T follicular helper cell (primary cell): ENCODE data around the gene ERGIC2.
A peak's percentile ranks its signal among the peaks of the same experiment; 100 is the strongest.
"Not testable (repeated sequence)": the region's sequence is repeated elsewhere in the genome, so short reads cannot be mapped to it uniquely, and the experiment has no call there.

Experiments used
- DNase-seq: peaks from one replicate; pipeline ENCODE4 v3.0.0-alpha.2; 2020; ENCODE audit warnings: low read depth
- total RNA-seq, 2 experiments: gene quantifications; one replicate each; lab custom pipeline; 2026; lab: John Stamatoyannopoulos, UW

Gene ERGIC2, protein sequence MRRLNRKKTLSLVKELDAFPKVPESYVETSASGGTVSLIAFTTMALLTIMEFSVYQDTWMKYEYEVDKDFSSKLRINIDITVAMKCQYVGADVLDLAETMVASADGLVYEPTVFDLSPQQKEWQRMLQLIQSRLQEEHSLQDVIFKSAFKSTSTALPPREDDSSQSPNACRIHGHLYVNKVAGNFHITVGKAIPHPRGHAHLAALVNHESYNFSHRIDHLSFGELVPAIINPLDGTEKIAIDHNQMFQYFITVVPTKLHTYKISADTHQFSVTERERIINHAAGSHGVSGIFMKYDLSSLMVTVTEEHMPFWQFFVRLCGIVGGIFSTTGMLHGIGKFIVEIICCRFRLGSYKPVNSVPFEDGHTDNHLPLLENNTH
- 84.8 to 115 reads per million in 2 experiments for total RNA-seq

DNA sequence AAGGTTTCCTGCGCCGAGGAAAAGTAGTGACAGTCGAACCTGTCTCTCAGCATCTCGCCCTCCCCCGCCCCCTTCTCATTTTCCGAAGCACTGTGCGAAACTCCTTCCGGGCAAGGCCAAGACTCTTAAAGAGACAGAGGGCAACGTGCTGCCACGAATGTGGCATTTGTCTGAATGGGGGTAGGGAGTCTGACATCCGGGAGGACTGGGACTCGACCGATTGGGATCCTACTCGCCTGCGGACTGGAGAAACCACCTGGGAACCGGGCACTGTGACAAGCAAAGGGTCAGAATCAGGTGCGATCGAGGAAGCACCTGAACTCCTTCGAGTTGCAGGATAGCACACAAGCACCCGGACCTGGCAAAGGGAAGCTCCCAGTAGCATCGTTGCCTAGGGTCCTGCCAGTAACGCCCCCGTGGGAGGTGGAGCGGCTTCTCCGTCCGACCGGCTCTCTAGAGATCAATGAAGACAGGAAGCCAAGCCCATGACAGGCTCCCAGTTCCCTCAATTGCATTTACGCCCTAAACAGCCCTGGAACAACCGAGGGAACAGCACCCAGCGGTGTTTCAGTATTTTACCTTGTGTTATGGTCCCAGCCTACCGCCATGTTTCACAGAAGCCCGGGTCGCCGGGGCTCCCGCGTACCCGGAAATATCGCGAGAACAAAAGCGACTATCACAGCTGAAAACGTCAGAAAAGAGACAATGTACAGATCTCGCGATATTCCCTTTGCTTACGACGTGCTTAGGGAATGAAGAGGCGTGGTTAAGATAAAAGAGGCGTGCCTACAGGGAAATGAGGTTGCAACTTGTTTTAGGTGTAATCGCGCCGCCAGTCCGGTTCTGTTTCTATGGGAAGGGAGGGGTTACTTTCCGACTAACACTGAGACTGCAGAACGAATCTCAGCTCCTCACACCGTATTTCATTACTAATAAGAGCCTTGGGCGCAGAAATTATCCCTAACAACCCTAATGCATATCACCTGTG, at the start of gene ERGIC2:
Gene ERGIC2, minus strand, starts transcription at position 637 of the 988 bp plus-strand sequence. CDS start 9,539 bp downstream, outside the sequence.
- DNase-seq: peak; percentile 89

DNA sequence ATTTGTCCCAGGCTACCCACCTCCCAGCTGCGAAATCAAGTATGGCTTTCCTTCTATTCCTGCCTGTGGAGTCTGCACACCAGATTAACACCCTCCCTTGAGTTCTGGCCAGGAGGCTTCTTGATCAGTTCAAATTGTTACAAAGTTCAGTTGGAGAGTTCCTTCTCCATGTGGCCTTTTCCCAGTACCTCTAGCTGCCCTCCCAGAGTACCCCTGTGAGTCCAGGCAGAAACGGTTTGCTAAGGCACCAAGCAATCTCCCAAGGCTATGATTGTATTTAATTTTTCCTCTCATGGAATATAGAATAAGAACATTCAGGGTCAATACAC, 49.7 kb upstream of the ERGIC2 start:
- no peak for DNase-seq

DNA sequence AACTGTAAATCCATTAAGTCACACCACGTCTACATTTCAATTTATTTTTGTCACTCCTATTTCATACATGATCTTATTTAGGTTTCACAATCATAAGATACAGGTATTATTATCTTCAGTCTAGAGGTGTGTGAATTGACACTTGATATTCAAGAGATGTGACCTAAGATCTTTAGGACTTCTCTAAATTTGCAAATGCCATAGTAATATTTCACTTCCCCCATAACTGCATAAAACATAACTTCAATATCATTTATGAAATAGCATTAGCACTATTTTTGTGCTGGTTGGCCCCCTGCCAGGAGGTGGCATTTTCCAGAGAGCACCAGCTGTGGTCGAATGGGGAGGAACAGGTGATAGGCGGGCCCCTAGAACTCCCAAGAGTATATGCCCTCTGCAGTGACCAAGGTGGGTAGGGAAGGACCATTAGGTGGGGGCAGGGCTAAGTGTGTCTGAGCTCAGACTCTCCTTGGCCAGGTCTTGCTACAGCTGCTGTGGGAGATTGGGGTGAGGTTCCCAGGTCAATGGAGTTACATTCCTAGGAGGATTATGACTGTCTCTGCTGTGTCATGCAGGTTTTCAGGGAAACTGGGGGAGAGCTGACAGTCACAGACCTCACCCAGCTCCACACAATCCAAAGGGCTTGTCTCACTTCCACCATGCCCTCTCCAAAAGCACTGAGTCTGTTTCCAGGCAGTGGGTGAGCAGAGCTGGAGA, 49.2 kb upstream of the ERGIC2 start:
- DNase-seq: no peak

DNA sequence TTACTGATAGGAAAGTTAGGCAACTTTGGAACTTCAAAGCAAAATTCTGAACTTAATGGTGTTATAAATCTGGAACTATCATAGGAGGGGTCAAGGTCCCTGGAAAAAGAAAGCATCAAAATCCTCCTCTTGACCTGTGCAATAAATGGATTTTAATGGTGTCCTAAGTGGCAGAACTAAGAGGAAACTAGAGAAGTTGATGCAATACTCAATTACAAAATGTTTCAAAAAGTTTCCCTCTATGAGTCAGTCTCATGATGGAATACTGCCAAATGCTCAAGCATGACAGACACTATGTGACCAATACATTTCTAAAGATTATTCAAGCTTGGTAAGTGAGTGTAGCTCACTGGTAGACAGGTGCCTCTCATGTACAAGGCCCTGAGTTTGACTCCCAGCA, 47.7 kb upstream of the ERGIC2 start:
- no peak for DNase-seq

DNA sequence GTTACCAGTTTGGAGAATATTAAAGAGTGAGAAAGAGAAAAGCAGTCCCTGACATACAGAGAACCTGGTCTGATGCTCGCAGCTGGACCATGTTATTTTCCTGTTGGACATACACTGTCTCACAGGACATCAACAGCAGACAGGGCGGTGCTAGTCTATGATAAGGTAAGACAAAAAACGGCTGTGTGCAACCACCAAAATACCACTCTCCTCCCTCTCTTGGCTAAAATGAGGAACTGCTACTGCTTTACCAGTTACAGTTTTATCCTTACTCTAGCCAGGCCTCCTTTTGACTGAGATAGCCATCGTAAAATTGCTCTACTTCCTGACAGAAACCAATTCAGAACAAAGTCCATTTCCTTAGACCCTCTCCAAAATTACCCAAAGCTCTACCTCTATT, 47.0 kb upstream of the ERGIC2 start:
- DNase-seq: no peak

DNA sequence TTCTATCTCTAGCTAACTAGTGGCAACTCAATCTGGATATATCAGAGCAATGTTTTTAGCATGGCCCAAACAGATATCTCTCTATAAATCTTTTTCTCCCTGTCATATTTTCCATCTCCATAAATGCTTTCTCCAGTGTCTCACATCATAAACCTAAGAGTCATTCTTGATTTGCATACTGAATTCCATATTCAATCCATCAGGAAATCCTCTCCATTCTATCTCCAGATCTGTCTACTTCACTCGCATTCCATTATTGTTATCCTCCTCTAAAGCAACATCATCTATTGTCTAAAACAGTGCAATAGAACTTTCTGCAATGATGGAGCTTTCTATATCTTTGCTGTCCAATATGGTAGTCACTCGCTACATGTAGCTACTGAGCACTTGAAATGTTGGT, 45.5 kb upstream of the ERGIC2 start:
- no peak for DNase-seq

DNA sequence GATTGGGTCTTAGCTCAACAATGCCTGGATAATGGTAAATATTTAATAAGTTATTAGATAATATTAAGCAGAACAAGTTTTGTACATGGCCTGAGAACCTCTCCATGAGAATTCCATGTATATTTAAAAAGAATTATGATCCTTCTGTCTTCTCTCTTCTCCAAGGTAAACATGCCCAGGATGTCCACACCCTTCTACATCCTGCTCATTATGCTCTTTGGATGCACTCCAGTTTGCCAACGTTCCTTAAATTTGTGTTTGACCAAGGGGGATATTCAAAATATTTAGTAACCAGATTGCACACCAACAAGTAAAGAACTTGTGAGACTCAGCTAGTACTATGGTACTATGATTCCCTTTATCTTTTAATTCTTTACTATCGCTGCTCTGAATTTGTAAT, 44.8 kb upstream of the ERGIC2 start:
- no peak for DNase-seq

DNA sequence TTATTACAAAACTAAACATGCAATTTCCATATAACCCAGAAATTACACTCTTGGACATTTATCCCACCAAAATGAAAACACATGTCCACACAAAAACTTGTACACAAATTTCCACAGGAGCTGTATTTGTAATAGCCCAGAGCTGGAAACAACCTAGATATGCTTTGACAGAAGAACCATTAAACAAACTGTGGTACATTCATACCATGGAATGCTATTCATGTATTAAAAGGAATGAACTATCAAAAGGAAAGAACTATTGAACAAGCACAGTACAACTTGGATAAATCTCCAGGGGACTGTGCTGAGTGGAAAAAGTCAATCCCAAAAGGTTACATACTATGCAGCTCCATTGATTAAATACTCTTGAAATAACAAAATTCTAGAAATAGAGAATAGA, 35.8 kb upstream of the ERGIC2 start:
- DNase-seq: no peak

DNA sequence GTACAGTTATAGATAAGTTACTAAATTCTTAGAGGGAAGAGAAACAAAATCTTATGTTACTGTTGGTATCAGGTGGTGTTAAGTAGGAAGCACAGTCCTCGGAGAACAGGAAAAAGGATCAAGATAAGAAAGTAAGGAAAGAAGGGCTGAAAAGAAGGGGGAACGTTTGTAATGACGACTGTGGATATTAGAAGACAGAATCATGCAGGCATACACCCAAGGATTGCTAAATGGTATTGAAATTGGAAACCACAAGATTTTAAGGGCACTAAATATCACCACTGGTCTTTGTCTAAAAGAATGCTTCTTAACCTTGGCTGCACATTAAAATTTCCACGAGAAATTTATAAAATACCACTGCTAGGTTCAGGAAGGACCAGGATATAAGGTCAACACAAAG, 34.1 kb upstream of the ERGIC2 start:
- DNase-seq: no peak

DNA sequence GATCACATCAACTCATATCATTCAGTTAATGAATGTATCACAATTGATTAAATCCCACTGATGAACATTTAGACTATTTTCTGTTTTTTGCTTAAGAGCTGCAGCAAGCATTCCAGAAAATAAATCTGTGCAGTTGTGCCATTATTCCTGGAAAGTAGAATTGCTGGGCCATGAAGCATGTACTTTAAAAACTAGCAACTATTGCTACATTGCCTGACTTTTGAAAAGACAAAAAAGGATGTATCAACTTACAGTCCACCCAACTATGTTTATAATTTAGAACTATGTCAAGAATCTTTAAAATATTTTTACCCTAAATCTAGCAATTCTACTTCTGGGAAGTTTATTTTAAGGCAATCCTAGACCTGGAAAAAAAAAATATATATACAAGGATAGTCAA, 33.4 kb upstream of the ERGIC2 start:
- DNase-seq: no peak

DNA sequence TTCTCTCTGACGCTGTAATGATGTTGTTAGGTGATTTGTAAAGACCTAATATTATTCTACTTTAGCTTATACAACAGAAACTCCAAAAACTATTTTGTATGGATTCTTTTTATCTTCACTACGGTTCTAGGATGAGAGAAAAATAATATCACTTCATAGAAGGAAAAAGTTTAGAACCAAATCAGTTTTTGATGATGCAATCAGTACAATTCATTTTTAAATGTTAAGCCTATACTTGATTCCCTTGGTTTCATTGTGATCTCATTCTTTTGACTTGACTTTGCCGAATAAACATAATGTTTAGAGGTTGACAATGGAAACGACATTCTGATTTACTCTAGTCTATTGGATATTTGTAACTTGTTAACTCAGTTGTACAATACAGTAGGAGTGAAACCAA, 24.6 kb upstream of the ERGIC2 start:
- no peak for DNase-seq

DNA sequence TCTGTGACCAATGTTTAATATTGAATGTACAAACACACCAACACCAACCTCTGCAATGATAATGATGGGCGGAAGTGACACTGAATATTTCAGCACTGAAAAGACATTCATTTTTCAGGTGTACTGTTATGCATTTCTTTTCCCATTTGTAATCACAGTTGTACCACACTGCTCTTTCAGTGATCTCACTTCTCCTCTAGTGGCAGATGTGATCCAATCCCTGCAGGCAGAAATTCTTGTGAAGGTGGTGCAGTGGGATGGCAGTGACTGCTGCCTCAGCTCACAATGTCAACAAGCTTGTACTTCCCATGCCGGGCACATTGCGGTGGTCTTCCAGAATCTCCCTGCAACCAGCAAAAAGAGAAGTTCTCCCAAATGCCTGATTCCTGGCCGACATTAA, 23.0 kb upstream of the ERGIC2 start:
- DNase-seq: no peak

DNA sequence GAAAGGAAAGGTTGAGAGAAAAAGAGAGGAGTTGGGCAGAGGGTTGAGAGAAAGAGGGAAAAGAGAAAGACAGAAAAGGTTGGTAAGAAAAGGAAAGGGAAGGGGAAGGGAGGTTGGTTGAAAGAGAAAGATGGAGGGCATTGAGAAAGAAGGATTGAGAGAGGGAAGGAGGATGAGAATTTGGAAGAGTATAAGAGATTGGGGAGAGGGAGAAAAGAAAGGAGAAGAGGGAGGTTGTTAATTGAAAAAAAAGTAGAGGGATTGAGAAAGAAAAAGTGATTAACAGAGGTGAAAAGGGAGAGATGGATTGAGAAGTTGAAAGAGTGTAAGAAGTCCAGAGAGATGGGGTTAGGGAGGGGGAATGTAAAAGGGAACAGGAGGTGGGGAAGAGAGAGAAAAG, 21.5 kb upstream of the ERGIC2 start:
- DNase-seq: no peak

DNA sequence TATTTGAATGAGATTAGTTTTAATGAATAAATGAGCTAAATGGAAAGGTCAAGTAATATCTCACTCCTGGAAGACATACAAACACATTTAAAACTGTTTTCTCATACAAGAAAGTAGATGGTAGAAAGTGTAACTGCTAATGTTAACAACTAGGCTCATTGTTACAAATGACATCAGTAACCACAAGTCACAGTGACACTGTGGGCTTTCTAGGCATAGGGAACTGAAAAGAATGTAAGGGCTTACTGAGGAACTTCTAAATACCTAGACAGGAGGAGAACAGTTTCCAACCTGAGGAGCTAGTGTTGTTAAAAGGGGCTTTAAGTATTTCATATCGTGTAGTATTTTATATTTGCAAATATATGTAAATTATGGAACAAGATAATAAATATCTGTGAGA, 17.5 kb upstream of the ERGIC2 start:
- no peak for DNase-seq

DNA sequence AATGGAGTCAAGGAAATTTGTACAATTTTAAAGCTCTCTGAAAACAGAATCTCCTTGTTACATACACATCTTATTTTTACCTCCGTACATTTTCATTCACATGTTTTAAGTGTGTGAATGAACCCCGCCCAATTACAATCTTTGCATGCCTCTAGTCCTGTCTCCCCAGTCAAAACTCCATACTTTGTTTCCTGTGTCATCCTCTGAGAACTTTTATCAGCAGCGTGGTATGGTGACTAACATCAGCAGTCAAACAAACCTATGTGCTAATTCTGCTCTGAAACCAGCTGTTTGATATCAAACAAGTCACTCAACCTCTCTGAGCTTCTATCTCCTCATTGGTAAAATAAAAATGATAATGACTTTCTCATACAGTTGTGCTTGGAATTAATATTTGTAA, 15.8 kb upstream of the ERGIC2 start:
- no peak for DNase-seq

DNA sequence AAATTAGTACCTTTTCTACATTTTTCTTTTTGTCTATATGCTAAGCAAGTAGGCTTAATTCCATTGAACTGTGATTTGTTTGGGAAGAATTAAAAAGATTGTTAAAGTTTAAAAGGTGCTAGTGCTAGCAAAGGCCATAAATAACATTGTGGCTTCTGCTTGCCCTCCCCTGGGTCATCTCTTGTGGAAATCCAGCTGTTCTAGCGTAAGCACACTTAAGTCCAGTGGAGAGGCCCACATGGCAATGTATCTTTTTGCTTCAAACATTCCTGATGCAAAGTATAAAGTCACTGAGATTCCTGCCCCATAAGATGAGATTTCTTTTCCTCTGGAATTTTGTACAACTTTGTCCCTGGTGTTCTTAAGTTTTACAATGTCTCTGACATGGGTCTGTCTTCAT, 14.4 kb upstream of the ERGIC2 start:
- DNase-seq: no peak

DNA sequence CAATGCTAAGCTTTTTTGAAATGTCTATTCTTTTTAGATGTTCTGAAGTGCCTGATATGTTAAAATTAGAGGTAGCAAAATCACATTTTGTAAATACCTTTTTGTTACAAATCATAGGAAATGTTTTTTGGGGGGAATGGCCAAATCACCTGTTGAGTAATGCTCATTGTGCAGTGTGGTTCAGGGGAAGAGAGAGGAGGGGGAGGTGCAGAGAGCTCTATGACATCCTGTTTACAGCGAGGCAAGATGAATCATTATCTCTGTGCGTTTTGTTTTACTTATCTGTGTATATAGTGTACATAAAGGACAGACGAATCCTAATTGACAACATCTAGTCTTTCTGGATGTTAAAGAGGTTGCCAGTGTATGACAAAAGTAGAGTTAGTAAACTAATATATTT, 9.4 kb upstream of the ERGIC2 start:
- DNase-seq: not testable (repeated sequence)

DNA sequence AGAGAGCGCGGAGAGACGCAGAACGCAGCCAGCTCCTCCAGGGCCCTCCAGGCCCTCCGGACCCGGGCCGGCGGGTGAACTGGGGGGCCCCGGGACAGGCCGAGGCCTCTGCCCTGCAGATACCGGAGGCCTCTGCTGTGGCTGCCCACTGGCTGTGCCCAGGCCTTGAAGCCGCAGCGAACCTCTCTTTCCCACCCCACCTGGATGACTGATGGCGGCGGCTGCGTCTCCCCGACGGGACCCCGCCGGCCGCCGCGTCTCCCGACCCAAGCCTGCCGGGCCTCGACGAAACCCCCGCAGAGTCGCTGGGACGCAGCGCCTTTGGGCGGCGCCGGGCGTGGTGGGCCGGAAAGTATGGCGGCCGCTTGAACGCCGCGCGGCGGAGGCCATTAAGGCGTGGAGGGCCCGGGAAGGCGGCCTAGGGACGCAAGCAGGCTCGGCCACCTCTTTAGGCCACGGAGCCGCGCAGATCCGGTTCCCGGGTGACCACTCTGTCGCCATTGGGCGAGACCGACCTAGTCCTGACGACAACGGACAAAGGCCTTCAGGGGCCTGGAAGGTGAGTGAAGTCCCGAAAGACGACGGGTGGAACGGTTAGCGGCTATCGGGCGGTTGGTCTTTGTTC, 8.4 kb upstream of the ERGIC2 start:
- DNase-seq: no peak

DNA sequence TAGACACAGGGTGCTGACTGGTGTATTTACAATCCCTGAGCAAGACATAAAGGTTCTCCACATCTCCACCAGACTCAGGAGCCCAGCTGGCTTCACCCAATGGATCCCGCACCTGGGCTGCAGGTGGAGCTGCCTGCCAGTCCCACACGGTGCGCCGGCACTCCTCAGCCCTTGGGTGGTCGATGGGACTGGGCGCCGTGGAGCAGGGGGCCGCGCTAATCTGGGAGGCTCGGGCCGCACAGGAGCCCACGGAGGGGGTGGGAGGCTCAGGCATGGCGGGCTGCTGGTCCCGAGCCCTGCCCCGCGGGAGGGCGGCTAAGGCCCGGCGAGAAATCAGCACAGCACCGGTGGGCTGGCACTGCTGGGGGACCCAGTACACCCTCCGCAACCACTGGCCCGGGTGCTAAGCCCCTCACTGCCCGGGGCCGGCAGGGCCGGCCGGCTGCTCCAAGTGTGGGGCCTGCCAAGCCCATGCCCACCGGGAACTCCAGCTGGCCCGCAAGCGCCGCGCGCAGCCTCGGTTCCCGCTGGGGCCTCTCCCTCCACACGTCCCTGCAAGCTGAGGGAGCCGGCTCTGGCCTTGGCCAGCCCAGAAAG, 5.2 kb upstream of the ERGIC2 start:
- DNase-seq: not testable (repeated sequence)

DNA sequence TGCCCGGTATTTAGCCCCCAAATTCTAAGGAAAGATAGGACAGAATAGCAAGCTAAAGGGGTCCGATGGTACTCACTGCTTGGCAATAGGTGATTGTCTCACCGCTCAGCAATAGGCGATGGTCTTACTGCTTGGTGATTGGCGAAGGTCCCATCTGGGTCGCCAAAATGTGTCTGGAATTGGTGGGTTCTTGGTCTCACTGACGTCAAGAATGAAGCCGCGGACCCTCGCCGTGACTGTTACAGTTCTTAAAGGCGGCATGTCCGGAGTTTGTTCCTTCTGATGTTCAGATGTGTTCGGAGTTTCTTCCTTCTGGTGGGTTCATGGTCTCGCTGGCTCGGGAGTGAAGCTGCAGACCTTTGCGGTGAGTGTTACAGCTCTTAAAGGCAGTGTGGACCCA, 4.2 kb upstream of the ERGIC2 start:
- not testable (repeated sequence) for DNase-seq

DNA sequence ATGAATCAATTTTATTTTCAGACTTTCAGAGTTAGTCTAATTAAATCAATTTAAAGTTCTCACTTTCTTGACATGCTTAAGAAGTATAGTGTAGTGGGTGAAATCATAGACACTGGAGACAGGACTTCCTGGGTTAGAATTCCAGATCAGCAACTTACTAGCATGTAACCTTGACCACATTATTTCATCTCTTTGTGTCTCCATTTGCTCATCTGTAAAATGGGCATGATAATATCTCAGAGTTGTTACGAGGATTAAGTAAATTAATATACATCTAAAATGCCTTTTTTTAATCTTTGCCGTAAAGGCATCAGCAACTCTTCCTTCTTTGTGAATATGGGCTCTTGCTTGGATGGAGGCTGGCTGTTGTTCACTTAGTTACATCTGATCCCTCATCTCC, 1.3 kb upstream of the ERGIC2 start:
- DNase-seq: no peak

DNA sequence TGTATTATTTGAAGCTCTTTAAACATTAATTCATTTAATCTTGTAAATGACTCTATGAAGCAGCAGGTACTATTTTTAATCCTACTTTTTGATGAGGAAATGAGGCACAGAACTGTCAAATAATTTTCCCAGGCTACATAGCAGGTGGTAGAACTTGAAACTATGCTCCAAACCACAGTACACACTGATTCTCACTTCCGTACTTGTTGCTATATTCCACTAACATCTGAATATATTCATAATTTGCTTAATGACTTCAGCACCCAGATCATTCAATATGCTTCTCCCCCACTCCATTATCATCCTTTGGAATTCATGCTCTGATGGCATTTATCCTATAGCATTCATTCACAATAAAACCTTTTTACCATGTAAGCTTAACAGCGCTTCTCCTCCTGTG, 4.9 kb downstream of the ERGIC2 start:
- DNase-seq: no peak
